GM12878 (cell line): ENCODE data around the gene GPR108. TPM values are rescaled to one million over a fixed set of nuclear protein-coding genes. Genes with fewer than 3 reads are reported as not detected.

Experiments used
- BMI1 ChIP-seq: fragments of 450-650 bp; IDR thresholded peaks from 2 replicates; pipeline ENCODE4 v1.6.1; 2016; ENCODE audit warnings: mild to moderate bottlenecking, moderate library complexity, borderline replicate concordance
- CBX3 ChIP-seq: fragments of 200-600 bp; sonication (generic); IDR thresholded peaks from 2 replicates; pipeline ENCODE4 v1.6.1; 2016; ENCODE audit warnings: low read depth, borderline replicate concordance
- EP300 ChIP-seq, 2 experiments: fragments of 150-350 bp in 1 of 2; IDR thresholded peaks; 2 replicates each; pipeline ENCODE4 v1.6.1; 2011 to 2012; ENCODE audit warnings: low read depth in 2 of 2, low read length in 2 of 2, borderline replicate concordance in 1 of 2, improper control_type of control experiment in 1 of 2, inconsistent platforms in 1 of 2; ENCODE audit not compliant: control insufficient read depth in 1 of 2
- ETV6 ChIP-seq, 2 experiments: fragments of 450-650 bp in 1 of 2; IDR thresholded peaks in 1 of 2; conservative IDR thresholded peaks in 1 of 2; 2 replicates each; pipeline ENCODE4 v1.6.1; 2014; ENCODE audit warnings: antibody characterized with exemption in 1 of 2, borderline replicate concordance in 1 of 2, low read depth in 1 of 2, mild to moderate bottlenecking in 1 of 2, moderate library complexity in 1 of 2
- FOS ChIP-seq: IDR thresholded peaks from 3 replicates; pipeline ENCODE4 v1.6.1; 2011; ENCODE audit warnings: borderline replicate concordance; ENCODE audit not compliant: insufficient read length; ENCODE audit errors: extremely low read depth
- FOXM1 ChIP-seq: IDR thresholded peaks from 2 replicates; pipeline ENCODE4 v1.6.1; 2012; ENCODE audit warnings: low read depth, mild to moderate bottlenecking, inconsistent platforms, low read length, moderate library complexity
- HDGF ChIP-seq: fragments of 450-650 bp; IDR thresholded peaks from 2 replicates; pipeline ENCODE4 v1.6.1; 2016; ENCODE audit warnings: antibody characterized with exemption
- LARP7 ChIP-seq: fragments of 450-650 bp; IDR thresholded peaks from 2 replicates; pipeline ENCODE4 v1.6.1; 2017; ENCODE audit warnings: mild to moderate bottlenecking
- MTA2 ChIP-seq: fragments of 450-650 bp; IDR thresholded peaks from 2 replicates; pipeline ENCODE4 v1.6.1; 2016; ENCODE audit warnings: low read depth, mild to moderate bottlenecking, moderate library complexity
- MYB ChIP-seq: fragments of 150-350 bp; IDR thresholded peaks from 2 replicates; pipeline ENCODE4 v1.6.1; 2014; ENCODE audit warnings: mild to moderate bottlenecking, low read depth, low read length, borderline replicate concordance
- NR2C2 ChIP-seq: IDR thresholded peaks from 2 replicates; pipeline ENCODE4 v1.6.1; 2011; ENCODE audit warnings: borderline replicate concordance, low read depth; ENCODE audit not compliant: control insufficient read depth, insufficient read length
- POLR2A ChIP-seq: IDR thresholded peaks from 2 replicates; pipeline ENCODE4 v1.6.1; 2011; ENCODE audit warnings: low read depth, mild to moderate bottlenecking, low read length
- POU2F2 ChIP-seq: IDR thresholded peaks from 3 replicates; pipeline ENCODE4 v1.6.1; 2011; ENCODE audit warnings: low read depth, mild to moderate bottlenecking, low read length, borderline replicate concordance
- SPI1 ChIP-seq: IDR thresholded peaks from 2 replicates; pipeline ENCODE4 v1.6.1; 2011; ENCODE audit warnings: low read depth, mild to moderate bottlenecking, low read length, moderate library complexity, borderline replicate concordance; ENCODE audit not compliant: insufficient read depth
- STAT1 ChIP-seq: fragments of 450-650 bp; conservative IDR thresholded peaks from 2 replicates; pipeline ENCODE4 v1.6.1; 2014; ENCODE audit warnings: antibody characterized with exemption, mild to moderate bottlenecking
- polyA plus RNA-seq, 11 experiments: library from polyadenylated mRNA; depleted of rRNA in 4 of 11; unstranded in 6 of 11; stranded (reverse) in 5 of 11; fragments of >200 nt; fragmentation: Nextera tagmentation in 4 of 11; fragmentation: Illumina TruSeq in 1 of 11; extraction: Ambion mirVana in 4 of 11; extraction: Trizol in 1 of 11; gene quantifications; 1 replicate in 1 of 11; 2 replicates in 10 of 11; pipeline versions ENCODE4 v1.2.1 to v1.2.3, GENCODE V29; 2011 to 2016; ENCODE audit warnings: inconsistent platforms in 2 of 11, missing spikeins in 2 of 11, low read depth in 1 of 11
- total RNA-seq, 4 experiments: library from RNA; depleted of rRNA in 3 of 4; stranded (reverse); fragments of >200 nt in 3 of 4; fragmentation: Illumina TruSeq in 1 of 4; extraction: Trizol in 1 of 4; gene quantifications; 2 replicates each; pipeline versions ENCODE4 v1.2.1 to v1.2.3, GENCODE V29; 2013 to 2021
- TF ChIP-seq, protein P1 (sequence below): fragments of 450-650 bp; IDR thresholded peaks from 2 replicates; pipeline ENCODE4 v1.6.1; 2017; ENCODE audit warnings: mild to moderate bottlenecking, moderate library complexity
- TF ChIP-seq, protein P2 (sequence below): IDR thresholded peaks from 2 replicates; pipeline ENCODE4 v1.6.1; 2011; ENCODE audit warnings: low read depth, low read length, improper control_type of control experiment, borderline replicate concordance
- TF ChIP-seq, protein P3 (sequence below): fragments of 450-650 bp; IDR thresholded peaks from 2 replicates; pipeline ENCODE4 v1.6.1; 2016; ENCODE audit warnings: mild to moderate bottlenecking
- TF ChIP-seq, protein P4 (sequence below): IDR thresholded peaks from 2 replicates; pipeline ENCODE4 v1.6.1; 2012; ENCODE audit warnings: improper control_type of control experiment, low read depth, low read length; ENCODE audit not compliant: insufficient replicate concordance

GPR108 gene
- total and polyA plus RNA-seq, 10 of the 15 experiments (the other 5 are each of a cell fraction or from before 2014, with no cell fraction given): 4.4 to 87.2 (median 57.1) TPM

DNA sequence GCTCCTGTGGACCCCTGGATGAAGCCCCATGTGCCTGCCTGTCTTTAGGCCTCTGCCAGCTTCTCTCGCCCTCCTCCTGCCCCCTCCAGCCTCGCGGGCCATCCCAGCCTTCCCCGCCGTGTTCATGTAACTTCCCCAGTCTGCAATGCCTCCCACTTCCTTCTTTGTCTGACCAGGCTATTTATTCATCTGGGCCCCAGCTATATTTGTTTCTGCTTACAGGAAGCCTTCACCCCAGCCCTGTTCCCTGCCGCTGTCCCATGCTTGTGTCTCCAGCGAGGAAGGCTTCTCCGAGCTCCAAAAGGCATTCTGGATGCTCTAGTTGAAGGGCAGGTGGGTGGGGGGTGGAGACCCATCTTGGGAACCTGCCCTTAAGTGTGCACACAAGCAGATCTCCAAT is 9.0 kb downstream of the GPR108 start (continued):
- TF ChIP-seq POU2F2 (no peak; the same call in 2 of the 3 replicates), LARP7 (no peak), MTA2 (peak; percentile 46; the same call in 1 of the 2 replicates), STAT1 (no peak), ETV6 (conservative IDR thresholded peaks at IDR 0.05 in 1 of 2, IDR thresholded peaks at IDR 0.05 in 1 of 2; ENCODE audit: borderline replicate concordance in 1 of 2, low read depth in 1 of 2) (no peak), BMI1 (no peak), SPI1 (peak; percentile 89; the same call in 1 of the 2 replicates), FOXM1 (no peak), CBX3 (no peak), NR2C2 (no peak), EP300 (IDR thresholded peaks at IDR 0.05; ENCODE audit: borderline replicate concordance in 1 of 2, control insufficient read depth in 1 of 2, low read depth in 2 of 2, low read length in 2 of 2) (no peak), MYB (no peak), FOS (no peak), POLR2A (peak; percentile 38; the same call in 1 of the 2 replicates), HDGF (peak; percentile 45; the same call in 1 of the 2 replicates)
- TF ChIP-seq, protein P1, sequence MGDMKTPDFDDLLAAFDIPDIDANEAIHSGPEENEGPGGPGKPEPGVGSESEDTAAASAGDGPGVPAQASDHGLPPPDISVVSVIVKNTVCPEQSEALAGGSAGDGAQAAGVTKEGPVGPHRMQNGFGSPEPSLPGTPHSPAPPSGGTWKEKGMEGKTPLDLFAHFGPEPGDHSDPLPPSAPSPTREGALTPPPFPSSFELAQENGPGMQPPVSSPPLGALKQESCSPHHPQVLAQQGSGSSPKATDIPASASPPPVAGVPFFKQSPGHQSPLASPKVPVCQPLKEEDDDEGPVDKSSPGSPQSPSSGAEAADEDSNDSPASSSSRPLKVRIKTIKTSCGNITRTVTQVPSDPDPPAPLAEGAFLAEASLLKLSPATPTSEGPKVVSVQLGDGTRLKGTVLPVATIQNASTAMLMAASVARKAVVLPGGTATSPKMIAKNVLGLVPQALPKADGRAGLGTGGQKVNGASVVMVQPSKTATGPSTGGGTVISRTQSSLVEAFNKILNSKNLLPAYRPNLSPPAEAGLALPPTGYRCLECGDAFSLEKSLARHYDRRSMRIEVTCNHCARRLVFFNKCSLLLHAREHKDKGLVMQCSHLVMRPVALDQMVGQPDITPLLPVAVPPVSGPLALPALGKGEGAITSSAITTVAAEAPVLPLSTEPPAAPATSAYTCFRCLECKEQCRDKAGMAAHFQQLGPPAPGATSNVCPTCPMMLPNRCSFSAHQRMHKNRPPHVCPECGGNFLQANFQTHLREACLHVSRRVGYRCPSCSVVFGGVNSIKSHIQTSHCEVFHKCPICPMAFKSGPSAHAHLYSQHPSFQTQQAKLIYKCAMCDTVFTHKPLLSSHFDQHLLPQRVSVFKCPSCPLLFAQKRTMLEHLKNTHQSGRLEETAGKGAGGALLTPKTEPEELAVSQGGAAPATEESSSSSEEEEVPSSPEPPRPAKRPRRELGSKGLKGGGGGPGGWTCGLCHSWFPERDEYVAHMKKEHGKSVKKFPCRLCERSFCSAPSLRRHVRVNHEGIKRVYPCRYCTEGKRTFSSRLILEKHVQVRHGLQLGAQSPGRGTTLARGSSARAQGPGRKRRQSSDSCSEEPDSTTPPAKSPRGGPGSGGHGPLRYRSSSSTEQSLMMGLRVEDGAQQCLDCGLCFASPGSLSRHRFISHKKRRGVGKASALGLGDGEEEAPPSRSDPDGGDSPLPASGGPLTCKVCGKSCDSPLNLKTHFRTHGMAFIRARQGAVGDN: peak; percentile 54; the same call in 1 of the 2 replicates
- TF ChIP-seq, protein P2, sequence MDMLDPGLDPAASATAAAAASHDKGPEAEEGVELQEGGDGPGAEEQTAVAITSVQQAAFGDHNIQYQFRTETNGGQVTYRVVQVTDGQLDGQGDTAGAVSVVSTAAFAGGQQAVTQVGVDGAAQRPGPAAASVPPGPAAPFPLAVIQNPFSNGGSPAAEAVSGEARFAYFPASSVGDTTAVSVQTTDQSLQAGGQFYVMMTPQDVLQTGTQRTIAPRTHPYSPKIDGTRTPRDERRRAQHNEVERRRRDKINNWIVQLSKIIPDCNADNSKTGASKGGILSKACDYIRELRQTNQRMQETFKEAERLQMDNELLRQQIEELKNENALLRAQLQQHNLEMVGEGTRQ: no peak
- TF ChIP-seq, protein P3, sequence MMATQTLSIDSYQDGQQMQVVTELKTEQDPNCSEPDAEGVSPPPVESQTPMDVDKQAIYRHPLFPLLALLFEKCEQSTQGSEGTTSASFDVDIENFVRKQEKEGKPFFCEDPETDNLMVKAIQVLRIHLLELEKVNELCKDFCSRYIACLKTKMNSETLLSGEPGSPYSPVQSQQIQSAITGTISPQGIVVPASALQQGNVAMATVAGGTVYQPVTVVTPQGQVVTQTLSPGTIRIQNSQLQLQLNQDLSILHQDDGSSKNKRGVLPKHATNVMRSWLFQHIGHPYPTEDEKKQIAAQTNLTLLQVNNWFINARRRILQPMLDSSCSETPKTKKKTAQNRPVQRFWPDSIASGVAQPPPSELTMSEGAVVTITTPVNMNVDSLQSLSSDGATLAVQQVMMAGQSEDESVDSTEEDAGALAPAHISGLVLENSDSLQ: no peak
- TF ChIP-seq, protein P4, sequence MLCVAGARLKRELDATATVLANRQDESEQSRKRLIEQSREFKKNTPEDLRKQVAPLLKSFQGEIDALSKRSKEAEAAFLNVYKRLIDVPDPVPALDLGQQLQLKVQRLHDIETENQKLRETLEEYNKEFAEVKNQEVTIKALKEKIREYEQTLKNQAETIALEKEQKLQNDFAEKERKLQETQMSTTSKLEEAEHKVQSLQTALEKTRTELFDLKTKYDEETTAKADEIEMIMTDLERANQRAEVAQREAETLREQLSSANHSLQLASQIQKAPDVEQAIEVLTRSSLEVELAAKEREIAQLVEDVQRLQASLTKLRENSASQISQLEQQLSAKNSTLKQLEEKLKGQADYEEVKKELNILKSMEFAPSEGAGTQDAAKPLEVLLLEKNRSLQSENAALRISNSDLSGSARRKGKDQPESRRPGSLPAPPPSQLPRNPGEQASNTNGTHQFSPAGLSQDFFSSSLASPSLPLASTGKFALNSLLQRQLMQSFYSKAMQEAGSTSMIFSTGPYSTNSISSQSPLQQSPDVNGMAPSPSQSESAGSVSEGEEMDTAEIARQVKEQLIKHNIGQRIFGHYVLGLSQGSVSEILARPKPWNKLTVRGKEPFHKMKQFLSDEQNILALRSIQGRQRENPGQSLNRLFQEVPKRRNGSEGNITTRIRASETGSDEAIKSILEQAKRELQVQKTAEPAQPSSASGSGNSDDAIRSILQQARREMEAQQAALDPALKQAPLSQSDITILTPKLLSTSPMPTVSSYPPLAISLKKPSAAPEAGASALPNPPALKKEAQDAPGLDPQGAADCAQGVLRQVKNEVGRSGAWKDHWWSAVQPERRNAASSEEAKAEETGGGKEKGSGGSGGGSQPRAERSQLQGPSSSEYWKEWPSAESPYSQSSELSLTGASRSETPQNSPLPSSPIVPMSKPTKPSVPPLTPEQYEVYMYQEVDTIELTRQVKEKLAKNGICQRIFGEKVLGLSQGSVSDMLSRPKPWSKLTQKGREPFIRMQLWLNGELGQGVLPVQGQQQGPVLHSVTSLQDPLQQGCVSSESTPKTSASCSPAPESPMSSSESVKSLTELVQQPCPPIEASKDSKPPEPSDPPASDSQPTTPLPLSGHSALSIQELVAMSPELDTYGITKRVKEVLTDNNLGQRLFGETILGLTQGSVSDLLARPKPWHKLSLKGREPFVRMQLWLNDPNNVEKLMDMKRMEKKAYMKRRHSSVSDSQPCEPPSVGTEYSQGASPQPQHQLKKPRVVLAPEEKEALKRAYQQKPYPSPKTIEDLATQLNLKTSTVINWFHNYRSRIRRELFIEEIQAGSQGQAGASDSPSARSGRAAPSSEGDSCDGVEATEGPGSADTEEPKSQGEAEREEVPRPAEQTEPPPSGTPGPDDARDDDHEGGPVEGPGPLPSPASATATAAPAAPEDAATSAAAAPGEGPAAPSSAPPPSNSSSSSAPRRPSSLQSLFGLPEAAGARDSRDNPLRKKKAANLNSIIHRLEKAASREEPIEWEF: no peak
